Colon (tissue), 2 donors: ENCODE data around the gene SUMO3.
"Not testable (repeated sequence)": the region's sequence is repeated elsewhere in the genome, so short reads cannot be mapped to it uniquely, and the experiment has no call there.

Experiments used
- FAIRE-seq: peaks from 2 replicates; lab custom pipeline; 2012; peaks lifted over from hg19 to GRCh38; lab: Jason Lieb, UNC
- donor health status: control.
- donor health status: control.

SUMO3 gene

DNA sequence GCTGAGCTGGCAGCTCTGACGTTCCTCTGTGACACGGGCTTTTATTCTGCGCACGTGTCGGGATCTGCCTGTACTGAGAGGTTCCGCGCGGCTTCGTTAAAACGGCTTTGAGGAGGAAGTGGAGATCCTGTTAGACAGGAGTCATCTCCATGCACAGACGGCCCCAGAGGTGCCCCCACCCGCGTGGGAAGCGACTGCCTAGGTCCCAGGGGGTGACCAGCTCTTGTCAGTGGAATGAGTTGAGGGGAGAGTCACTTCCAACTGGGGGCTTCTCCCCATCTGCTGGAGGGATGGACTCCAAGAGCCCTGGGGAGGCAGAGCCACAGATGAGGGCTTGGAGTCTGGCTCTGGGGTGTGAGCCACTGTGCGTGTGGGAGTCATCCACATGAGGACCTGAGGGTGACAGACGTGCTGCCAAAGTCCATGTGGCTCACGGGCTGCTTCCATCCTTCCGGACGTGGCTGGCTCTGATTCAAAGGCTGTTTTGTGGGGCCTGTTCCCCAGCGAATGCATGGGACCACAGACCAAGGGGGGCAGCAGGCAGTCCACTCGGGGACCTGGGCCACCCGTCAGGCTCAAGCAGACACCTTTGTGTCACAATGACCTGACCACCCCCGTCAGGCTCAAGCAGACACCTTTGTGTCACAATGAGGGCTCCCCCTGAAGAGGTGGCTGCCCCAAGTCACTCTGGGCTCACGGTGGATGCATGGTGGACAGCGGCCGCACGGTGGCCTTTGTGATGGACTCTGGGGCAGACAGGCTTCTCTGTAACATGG is 28.8 kb upstream of the SUMO3 start:
- no peak for FAIRE-seq

DNA sequence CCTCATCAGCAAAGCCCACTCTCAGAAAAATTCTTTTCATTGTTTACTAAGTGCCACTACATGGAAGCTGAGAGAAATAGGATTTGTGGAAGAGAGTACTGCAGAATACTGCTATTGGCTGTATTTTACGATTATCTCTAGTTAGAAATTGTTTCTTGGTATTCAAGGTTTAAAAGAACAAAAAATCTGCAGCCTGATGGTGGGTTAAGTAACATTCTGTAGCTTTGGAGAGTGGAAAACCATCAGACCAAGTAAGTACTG is 28.3 kb upstream of the SUMO3 start:
- FAIRE-seq = no peak

DNA sequence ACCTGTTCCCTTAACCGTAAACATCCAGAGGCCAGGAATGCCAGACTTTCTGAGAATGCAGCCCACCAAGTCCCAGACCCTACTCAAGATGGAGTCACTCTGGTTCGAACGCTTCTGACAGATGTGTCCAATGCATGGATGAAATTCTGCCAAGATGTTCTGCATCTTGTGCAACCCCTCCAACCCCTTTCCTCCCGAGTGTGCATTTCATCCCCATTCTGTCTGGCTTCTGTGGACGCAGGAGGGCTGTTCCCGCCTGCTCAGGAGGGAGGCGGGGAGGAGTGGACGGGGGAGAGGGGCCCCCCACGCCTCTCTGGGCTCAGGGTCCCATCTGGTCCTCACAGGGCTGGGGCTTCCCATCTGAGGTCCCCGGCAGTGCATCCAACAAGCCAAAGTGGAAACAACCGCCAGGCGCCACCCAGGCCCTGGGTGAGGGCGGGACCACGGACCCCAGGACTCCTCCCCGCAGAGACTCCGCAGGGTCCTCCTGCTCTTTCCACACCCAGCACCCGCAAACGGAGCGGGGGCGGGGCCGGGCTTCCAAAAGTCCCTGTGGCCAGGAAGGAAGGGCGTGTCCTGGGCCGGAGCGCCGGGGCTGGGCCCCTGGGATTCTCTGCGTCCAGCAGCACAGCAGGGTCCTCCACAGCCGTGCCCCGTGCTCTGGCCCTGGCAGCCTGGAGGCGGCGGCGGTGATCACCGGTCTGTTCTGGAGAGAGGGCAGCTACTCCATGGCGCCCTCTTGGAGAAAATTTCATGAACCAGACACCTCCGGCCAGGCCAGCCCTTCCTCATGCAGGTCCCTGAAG is 27.8 kb upstream of the SUMO3 start:
- FAIRE-seq = no peak

DNA sequence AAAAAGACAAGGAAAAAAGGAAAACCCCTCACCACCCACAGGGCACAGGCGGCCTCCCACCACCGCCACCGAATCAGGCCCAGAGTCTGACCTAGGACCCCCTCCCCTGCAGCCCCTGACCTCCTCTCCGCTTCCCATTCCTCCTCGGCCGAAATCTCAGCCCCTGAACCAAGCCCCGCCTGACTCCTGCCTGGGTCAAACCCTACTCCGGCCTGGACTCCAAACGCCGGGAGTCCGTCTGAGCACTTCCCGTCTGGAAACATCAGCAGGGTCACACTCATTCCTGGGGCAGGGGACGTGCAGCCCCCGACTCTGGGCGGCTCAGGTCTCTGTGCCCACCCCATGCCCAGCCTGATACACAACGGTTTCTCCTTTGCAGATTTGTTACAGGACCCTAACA is 26.4 kb upstream of the SUMO3 start:
- FAIRE-seq = no peak

DNA sequence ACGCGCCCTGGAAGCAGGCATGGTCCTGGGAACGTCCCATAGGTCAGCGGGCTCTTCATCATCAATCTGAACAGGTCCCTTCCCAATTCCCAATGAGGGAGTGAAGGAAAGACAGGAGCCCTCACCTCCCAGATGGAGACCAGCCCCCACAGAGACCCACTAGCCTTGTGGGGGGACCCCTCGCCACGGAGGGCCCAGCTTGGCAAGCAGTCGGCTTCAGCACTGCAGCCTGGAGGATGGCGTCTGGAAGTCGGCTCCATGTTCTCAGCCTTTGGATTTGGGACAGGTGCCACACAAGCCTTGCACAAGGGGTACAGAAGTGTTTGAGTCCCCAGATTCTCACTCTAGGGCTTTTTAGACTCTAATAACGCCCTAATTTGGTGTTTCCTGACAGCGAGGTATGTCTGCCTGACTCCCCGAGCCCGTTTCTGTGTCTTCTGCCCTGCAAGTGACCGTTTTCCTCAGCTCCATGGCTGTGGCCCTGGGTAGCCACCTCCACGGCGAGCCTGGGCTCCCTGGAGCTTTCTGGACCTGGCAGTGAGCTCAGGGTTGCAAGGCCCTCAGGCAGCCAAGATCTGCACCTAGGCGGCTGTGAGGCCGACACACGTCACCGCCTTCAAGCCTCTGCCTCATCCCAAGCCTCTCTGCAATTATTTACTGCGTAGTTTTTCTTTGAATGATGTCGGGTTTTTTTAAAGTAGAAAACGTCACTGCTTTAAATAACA is 25.0 kb upstream of the SUMO3 start:
- no peak for FAIRE-seq

DNA sequence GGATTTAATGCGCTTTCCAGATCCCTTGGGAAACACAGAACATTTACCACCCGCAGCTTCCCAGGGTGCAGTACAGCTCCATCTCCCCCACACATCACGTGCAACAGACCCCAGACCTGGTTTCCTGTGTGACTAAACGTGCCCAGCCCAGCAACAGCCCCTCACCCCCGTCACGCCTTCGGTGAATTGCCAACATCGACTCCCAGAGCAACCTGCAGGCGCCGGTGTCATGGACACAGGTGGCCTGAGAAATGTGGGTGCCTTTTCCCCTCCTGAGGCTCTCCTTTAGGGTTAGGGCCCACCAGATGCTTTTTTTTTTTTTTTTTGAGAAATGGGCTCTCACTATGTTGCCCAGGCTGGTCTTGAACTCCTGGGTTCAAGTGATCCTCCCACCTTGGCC is 24.2 kb upstream of the SUMO3 start:
- FAIRE-seq = no peak

DNA sequence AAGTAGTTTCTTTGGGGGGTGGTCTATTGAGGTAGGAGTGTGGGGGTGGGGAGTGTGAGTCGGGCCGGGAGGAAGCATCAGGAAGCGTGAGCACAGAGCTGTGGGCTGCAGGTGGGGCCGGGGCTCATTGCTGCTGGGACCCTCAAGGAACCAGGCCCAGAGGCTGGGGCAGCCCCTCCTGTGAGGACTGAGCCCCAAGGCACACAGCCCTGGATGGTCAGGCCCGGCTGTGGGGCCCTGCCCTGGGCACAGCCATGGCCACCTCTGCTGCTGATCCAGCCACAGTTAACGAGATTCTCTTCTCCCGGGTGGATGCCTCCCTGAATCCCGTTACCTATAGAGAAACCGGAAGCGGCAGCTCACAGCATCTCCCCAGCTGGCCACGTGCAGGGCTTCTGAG is 22.9 kb upstream of the SUMO3 start:
- FAIRE-seq = no peak

DNA sequence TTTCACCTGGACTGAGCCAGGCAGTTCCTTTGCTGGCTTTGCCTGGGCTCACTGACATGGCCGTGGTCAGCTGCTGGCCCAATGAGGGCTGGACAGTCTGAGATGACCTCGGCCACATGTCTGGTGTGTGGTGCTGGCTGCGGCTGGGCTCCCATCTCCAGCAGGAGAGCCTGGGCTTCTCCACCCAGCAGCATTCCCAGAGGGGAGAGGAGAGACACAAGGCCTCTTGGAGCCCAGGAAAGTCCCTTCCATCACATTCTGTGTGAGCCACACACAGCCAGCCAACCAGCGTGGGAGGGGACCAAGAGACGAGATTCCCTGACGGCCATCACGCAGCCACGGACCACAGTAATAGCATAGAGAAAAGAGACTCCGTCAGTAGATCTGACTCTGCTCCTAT is 21.1 kb upstream of the SUMO3 start:
- no peak for FAIRE-seq

DNA sequence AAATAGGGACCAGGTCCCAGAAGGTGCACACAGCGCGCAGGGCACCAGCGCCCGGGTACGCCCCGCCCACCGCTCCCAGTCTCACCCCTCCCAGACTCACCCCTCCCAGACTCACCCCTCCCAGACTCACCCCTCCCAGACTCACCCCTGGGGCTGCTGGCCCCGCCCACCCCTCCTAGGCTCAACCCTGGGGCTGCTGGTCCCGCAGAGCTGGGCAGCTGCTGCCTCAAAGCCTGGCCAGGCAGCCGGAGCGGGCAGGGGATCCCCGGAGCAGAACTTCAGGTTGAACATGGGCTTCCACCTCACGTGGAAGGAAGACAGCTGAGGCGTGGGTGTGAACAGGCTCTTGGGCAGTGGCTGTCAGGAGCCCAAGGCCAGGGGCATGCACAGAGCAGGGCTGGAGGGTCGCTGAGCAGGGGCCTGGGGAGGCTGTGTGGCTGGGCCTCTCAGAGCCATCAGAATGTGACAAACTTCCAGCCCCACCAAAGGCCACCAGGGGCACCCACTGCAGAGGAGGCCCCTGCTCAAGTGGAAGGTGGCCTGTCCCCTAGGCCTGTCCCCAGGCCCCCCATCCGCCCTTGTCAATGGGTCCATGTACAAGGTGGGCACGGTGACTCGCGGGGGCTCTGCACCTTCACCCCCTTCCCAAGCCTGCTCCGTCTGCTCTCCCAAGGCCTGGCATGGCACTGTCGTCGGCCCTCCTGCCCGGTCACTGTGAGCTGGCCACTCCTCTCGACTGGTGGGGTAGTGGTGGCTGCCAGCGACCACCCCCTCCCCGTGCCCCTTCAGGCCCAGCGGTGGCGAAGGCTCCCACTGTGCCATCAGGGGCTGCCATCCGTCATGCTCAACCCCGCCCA is 20.4 kb upstream of the SUMO3 start:
- no peak for FAIRE-seq

DNA sequence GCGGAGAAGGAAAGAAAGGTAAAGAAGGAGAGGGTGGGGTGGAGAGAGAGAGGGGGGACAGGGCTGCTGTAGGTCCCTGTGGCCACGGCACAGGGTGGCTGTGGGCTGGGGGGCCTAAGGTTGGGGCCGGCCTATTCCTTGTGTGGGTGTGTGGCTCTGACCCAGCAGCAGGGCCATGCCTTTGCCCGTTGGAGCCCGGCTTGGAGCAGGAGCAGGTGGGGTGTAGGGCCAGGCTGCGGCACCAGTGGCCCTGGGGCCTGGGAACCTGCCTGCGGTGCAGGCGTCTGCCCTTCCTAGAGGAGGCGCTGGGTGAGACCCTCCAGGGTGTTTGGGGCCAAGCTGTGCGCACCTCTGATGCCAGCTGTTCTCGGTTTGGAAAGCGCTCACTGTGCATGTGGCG is 19.7 kb upstream of the SUMO3 start:
- FAIRE-seq = no peak

DNA sequence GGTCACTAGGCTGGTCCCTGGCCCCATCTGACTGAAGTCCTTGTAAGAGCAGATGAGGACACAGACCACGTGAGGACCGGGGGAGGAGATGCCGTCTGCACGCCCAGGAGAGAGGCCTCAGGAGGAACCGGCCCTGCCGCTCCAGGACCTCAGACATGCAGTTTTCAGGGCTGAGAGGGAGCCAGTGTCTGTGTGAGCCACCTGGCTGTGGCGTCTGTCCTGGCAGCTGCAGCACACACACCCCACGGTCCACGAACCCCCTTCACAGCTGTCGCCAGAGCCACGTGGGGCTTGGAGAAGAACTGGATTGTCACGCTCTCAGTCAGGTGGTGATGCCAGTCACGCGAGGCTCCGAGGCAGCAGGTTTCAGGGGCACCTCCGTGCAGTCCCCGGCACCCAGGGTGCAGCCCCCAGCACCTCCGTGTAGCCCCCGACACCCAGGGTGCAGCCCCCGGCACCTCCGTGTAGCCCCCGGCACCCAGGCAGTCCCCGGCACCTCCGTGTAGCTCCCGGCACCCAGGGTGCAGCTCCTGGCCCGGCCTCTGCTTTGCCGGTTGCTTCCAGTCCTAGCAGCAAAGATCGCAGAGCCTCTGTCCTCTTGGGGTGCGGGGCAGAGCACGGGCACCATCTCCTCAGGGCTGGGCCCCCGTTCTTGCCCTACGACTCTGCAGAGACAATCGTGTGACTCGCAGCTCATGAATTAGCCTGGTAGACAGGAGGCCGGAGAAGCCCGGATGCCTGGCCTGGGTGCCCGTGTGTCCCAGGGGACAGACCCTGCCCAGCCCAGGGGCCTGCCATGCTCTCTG is 19.0 kb upstream of the SUMO3 start:
- FAIRE-seq = no peak

DNA sequence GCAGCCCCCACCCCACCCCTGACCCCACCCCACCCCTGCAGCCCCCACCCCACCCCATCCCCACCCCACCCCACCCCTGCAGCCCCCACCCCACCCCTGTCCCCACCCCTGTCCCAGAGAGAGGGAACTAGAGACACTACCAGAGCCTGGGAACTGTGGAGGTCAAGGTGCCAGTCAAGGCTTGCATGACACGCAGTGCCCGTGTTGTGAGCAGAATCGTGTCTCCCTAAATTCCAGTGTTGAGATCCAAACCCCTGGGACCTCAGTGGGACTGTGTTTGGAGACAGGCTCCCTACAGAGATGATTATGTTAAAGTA is 18.4 kb upstream of the SUMO3 start:
- no peak for FAIRE-seq

DNA sequence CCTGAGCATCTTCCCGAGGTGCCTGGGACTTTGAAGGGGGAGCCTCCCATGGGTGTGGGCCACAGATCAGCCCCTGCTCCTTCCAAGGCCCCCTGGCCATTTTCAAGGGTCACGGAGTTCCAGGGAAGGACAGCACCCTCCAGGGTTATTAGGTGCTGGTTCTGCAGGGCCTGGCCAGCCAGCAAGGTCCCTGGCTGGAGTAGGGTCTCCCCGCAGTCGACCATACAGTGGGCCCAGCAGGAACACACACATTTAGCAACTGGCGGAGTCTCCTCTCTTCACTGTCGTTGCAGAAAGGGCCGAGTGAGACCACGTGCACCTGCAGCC is 17.7 kb upstream of the SUMO3 start:
- no peak for FAIRE-seq

DNA sequence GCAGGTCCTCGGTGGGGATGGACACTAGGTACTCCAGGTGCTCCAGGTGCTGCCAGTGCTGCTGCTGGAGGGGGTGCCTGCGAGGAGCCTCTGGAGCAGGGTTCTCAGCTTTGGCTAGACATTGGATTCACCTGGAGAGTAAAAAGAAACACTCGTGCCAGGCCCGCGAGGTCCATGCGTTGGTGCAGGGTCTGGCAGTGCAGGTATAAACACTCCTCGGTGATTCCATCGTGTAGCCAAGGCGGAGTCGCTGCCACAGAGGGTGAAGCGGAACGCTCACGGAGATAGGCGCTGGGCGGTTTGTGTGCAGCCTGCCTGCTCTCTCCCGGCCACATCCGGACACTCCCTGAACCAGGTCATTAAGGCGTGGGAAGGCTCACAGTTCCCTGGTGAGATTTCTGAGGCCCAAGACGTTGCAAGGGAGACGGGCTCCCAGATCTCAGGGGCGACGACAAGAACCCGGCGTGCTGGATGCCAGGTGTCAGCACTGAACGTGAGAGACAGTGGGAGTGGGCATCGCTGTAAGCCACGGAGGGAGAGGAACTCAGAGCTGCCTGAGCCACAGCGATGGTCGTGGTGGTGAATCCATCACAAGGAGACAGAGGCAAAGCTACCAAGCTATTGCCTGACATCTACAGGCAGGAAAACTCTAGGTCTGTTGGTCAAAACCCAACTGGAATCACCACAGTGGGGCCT is 17.2 kb upstream of the SUMO3 start:
- FAIRE-seq = no peak

DNA sequence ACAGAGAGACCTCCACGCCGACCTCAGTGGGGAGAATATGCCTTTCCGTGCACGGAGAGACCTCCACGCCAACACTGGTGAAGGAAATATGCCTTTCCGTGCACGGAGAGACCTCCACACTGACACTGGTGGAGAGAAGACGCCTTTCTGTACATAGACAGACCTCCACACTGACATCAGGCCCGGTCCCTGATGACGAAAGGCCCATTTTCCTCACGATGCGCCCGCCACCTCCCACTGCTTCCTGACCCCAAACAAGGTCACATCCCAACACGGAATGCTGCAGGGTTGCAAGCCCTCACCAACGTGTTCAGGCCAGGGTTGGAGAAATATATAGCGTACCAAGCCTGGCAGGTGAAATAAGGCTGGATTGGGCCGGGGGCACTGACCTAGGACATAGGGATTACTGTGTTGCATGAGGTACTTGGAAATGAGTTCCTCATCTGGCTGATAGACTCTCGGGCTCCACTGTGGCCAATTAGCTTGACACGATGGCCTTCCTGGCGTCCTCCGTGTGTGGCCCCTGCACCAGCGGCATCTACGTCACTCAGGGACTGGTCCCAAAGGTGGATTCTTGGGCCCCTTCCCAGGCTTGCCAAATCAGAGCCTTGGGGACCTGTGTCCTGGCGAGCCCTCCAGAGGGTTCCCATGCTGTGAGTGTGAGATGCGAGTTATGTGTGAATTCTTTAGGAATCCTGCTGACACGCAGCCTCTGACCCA is 16.5 kb upstream of the SUMO3 start:
- FAIRE-seq = no peak

DNA sequence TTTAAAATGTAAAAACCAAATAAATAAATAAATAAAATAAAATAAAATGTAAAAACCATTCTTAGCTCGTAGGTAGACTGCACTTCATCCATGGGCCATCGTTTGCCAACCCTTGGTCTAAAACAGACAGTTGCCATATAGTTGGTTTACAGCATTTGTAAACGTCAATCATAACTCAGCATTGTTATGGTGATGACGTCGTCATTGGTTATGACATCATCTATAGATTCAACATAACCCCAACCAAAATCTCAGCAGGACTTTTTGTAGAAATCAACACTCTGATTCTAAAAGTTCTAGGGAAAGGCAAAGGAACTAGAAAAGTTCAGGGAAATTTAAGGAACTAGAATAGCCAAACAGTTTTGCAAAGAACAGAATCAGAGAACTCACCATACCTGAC is 15.8 kb upstream of the SUMO3 start:
- FAIRE-seq = no peak

DNA sequence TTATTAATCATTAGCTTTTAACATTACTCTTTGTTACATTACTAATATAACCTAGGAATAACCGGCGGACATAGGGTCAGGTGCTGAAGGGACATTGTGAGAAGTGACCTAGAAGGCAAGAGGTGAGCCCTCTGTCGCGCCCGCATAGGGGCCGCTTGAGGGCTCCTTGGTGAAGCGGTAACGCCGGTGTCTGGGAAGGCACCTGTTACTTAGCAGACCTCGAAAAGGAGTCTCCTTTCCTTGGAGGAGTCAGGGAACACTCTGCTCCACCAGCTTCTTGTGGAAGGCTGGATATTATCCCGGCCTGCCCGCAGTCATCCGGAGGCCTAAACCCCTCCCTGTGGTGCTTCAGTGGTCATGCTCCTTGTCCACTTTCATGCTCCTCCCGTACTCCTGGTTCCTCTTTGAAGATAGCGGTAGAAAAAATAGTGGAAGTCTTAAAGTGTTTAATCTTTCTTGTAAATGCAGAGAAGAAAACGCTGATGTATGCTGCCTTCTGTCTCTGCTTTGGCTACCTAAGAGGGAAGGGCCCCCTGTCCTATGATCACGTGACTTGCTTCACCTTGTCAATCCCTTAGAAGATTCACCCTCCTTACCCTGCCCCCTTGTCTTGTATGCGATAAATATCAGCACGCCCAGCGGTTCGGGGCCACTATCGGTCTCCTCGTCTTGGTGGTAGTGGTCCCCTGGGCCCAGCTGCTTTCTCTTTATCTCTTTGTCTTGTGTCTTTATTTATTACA is 14.8 kb upstream of the SUMO3 start:
- not testable (repeated sequence) for FAIRE-seq

DNA sequence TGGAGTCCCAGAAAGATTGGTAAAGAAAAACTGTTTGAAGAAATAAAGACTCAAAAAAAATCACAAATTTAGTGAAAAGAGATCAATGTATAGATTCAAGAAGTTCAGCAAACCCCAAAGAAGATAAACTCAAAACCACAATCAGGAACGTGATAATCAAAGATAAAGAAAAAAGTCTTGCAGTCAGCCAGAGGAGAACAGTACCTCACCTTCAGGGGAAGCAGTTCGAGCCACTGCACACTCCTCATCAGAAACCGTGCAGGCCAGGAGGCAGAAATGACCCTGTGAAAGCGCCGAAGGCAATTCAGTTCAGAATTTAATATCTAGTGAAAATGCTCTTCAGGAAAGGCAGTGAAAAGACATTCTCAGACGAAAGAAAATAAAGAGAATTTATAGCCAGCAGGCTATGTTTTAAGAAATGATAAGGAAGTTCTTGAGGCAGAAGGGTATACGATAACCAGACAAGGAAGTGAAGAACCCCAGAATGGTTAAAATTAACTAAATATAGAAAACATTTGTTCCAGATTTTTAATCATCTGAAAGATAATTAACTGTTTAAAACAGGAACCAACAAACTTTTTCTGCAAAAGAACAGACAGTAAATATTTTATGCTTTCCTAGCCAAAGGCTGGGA is 13.5 kb upstream of the SUMO3 start:
- FAIRE-seq = no peak

DNA sequence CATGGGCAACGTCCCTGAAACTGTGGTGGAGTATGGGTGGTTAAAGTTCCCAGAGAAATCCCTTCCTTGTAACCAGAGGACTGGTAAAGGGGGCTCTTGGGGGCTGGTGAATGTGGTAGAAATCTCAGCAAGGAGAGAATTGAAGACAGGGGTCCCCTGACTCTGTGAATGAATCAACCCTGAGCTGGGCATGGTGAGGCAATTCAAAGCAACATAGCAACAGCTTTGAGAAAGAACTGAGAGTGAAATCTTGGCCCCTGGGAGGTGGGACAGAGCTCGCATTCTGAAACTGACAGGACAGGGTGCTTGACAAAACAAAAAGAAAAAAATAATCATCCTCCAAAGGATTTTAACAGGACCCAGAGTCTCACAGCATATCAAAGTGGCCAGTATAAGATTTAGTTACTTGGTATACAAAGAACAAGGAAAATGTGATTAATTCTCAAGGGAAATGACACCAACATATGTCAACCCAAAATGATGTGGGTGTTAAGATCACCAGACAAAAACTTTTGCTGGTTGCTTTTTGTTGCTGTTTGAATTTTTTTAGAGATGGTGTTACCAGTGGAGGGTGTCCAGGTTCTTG is 11.7 kb upstream of the SUMO3 start:
- FAIRE-seq = no peak
